ENCODE measurements around the gene IGFBPL1.

- TF ChIP-seq CTCF (IDR thresholded peaks at IDR 0.05) (no peak), POLR2A (IDR thresholded peaks at IDR 0.05) (no peak), POLR2AphosphoS5 (IDR thresholded peaks at IDR 0.05; ENCODE audit: insufficient read depth in 1 of 2, low read depth in 1 of 2) (no peak)
Measured at GRCh38 chr9:38436708-38437107, 12.5 kb upstream of the IGFBPL1 start.

All from vagina (tissue), 2 donors.